HepG2 (cell line): ENCODE measurements around the gene CPLX1. TPM values are rescaled to one million over a fixed set of nuclear protein-coding genes. Genes with fewer than 3 reads are reported as not detected.

Experiments used
- ASH2L ChIP-seq: fragments of 300-600, 200-600 bp; sonication (generic); IDR thresholded peaks from 2 replicates; pipeline ENCODE4 v1.7.0; 2017; ENCODE audit warnings: low read depth, mild to moderate bottlenecking, moderate library complexity, mixed read lengths, low read length; ENCODE audit not compliant: insufficient read length
- BCL6 ChIP-seq: IDR thresholded peaks from 2 replicates; pipeline ENCODE4 v1.6.1; 2016; ENCODE audit warnings: missing genetic modification reagents, missing compliant biosample characterization
- ELF1 ChIP-seq: sonication (generic); formaldehyde crosslinking; IDR thresholded peaks from 2 replicates; pipeline ENCODE4 v1.4.0; 2020; ENCODE audit warnings: missing genetic modification reagents
- ERF ChIP-seq: IDR thresholded peaks from 2 replicates; pipeline ENCODE4 v1.6.1; 2018; ENCODE audit warnings: missing biosample characterization, missing genetic modification reagents
- ETV5 ChIP-seq: IDR thresholded peaks from 2 replicates; pipeline ENCODE4 v1.6.1; 2018; ENCODE audit warnings: missing biosample characterization, missing genetic modification reagents, inconsistent platforms, borderline replicate concordance
- HHEX ChIP-seq: IDR thresholded peaks from 2 replicates; pipeline ENCODE4 v1.6.1; 2016; ENCODE audit warnings: control low read depth
- ISL2 ChIP-seq: sonication (generic); formaldehyde crosslinking; IDR thresholded peaks from 2 replicates; pipeline ENCODE4 v1.5.0; 2020; ENCODE audit warnings: missing genetic modification reagents
- KDM5A ChIP-seq: fragments of 200-600 bp; sonication (generic); IDR thresholded peaks from 2 replicates; pipeline ENCODE4 v1.7.0; 2018; ENCODE audit warnings: antibody characterized with exemption, mild to moderate bottlenecking, low read length, borderline replicate concordance
- MED8 ChIP-seq: sonication (generic); formaldehyde crosslinking; IDR thresholded peaks from 2 replicates; pipeline ENCODE4 v1.8.1; 2023; ENCODE audit warnings: mild to moderate bottlenecking, missing genetic modification reagents; ENCODE audit not compliant: insufficient replicate concordance
- MIXL1 ChIP-seq: IDR thresholded peaks from 2 replicates; pipeline ENCODE4 v1.6.1; 2016
- SAP130 ChIP-seq: IDR thresholded peaks from 2 replicates; pipeline ENCODE4 v1.6.1; 2016; ENCODE audit warnings: low read depth
- SIX4 ChIP-seq: sonication (generic); formaldehyde crosslinking; IDR thresholded peaks from 2 replicates; pipeline ENCODE4 v1.4.0; 2020; ENCODE audit warnings: missing genetic modification reagents
- TBP ChIP-seq: sonication (generic); formaldehyde crosslinking; IDR thresholded peaks from 2 replicates; pipeline ENCODE4 v1.5.0; 2020; ENCODE audit warnings: missing genetic modification reagents
- THAP11 ChIP-seq: IDR thresholded peaks from 2 replicates; pipeline ENCODE4 v1.6.1; 2016; ENCODE audit warnings: missing biosample characterization, missing genetic modification reagents
- TOPORS ChIP-seq: sonication (generic); formaldehyde crosslinking; IDR thresholded peaks from 2 replicates; pipeline ENCODE4 v1.8.0; 2023; ENCODE audit warnings: mild to moderate bottlenecking, missing genetic modification reagents
- ZFP36L2 ChIP-seq: sonication (generic); formaldehyde crosslinking; IDR thresholded peaks from 2 replicates; pipeline ENCODE4 v1.4.0; 2020; ENCODE audit warnings: missing genetic modification reagents
- ZMYM4 ChIP-seq: sonication (generic); formaldehyde crosslinking; IDR thresholded peaks from 2 replicates; pipeline ENCODE4 v1.8.1; 2023; ENCODE audit warnings: mild to moderate bottlenecking, missing genetic modification reagents
- ZNF160 ChIP-seq: sonication (generic); formaldehyde crosslinking; IDR thresholded peaks from 2 replicates; pipeline ENCODE4 v1.8.0; 2022; ENCODE audit warnings: mild to moderate bottlenecking, inconsistent platforms, missing genetic modification reagents
- ZNF232 ChIP-seq: sonication (generic); formaldehyde crosslinking; IDR thresholded peaks from 2 replicates; pipeline ENCODE4 v1.4.0; 2020; ENCODE audit warnings: missing genetic modification reagents, borderline replicate concordance
- ZNF3 ChIP-seq: IDR thresholded peaks from 2 replicates; pipeline ENCODE4 v1.7.0; 2017; ENCODE audit warnings: inconsistent platforms
- ZNF607 ChIP-seq: sonication (generic); formaldehyde crosslinking; IDR thresholded peaks from 2 replicates; pipeline ENCODE4 v1.5.1; 2020; ENCODE audit warnings: missing genetic modification reagents, mild to moderate bottlenecking, borderline replicate concordance
- polyA plus RNA-seq, 8 experiments: library from polyadenylated mRNA; depleted of rRNA in 3 of 8; stranded (reverse) in 7 of 8; unstranded in 1 of 8; fragments of >200 nt; fragmentation: Illumina TruSeq in 4 of 8; extraction: Trizol in 4 of 8; gene quantifications; 2 replicates each; pipeline versions ENCODE4 v1.2.1 to v1.2.3, GENCODE V29; 2011 to 2016; ENCODE audit warnings: low read depth in 4 of 8, missing spikeins in 1 of 8, mixed read lengths in 1 of 8; ENCODE audit not compliant: insufficient read depth in 1 of 8
- total RNA-seq, 5 experiments: library from RNA; depleted of rRNA; stranded (reverse); fragments of >200 nt; fragmentation: Illumina TruSeq; extraction: Trizol; gene quantifications; 2 replicates each; pipeline ENCODE4 v1.2.3, GENCODE V29; 2016; ENCODE audit warnings: low read depth in 1 of 5
- TF ChIP-seq, protein P1 (sequence below): sonication (generic); formaldehyde crosslinking; IDR thresholded peaks from 2 replicates; pipeline ENCODE4 v1.4.0; 2020; ENCODE audit warnings: mild to moderate bottlenecking, missing genetic modification reagents, borderline replicate concordance
- TF ChIP-seq, protein P2 (sequence below), 2 experiments: fragments of 450-650 bp in 1 of 2; sonication (generic) in 1 of 2; formaldehyde crosslinking; IDR thresholded peaks; 2 replicates each; pipeline versions ENCODE4 v1.5.0 to v1.8.0; 2020 to 2022; ENCODE audit warnings: mild to moderate bottlenecking in 1 of 2, missing genetic modification reagents in 1 of 2

Gene CPLX1
- total and polyA plus RNA-seq, 2 of the 13 experiments (the other 11 are each of a cell fraction or from before 2014, with no cell fraction given), result 0.18 TPM

DNA sequence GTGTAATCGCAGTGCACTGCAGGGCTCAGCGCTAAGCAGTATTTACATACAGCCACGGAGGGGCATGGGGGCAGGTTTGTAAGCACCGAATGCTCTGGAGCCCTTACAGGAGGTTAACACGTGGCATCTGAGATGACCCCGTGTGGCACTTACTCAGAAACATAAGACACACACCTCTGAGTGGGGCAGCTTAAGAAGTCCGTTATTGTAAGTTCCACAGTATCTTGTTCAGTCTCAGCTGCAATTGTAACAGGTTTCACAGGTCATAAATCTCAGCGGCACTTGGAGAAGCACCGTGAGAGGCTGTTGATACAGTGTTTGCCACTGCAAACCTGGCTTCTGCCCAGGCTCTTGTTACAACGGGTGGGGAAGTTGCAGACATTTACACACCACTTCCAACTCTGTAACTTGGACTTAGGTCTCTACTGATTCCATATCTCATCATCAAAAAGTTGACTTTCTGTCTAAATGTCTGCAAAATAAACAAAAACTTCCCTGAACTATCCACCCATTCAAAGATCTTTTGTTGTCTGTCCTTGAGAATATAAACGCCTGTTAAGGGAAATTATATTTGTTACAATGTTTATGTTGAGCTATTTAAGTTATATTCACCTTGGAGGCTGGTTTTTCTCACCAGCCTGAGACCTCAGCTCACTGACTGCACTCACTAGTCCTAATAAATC is 10.3 kb downstream of the CPLX1 start (continued):
- peak; percentile 29; the same call in 1 of the 2 replicates for TF ChIP-seq ETV5 (CRISPR knock-in tag)
- TF ChIP-seq MED8 (CRISPR knock-in tag), result no peak
- TF ChIP-seq ZFP36L2 (CRISPR knock-in tag), result no peak
- TF ChIP-seq ZNF232 (CRISPR knock-in tag), result peak; percentile 57; the same call in 1 of the 2 replicates
- peak; percentile 74 for TF ChIP-seq ERF (CRISPR knock-in tag)
- peak; percentile 82 for TF ChIP-seq SAP130 (CRISPR knock-in tag)
- TF ChIP-seq MIXL1, result peak; percentile 20; the same call in 1 of the 2 replicates
- TF ChIP-seq ZMYM4 (CRISPR knock-in tag), result 0 out of 2 replicates have a peak, but pooled peaks have one; percentile 27
- TF ChIP-seq TOPORS (CRISPR knock-in tag), result no peak
- TF ChIP-seq, protein P1, sequence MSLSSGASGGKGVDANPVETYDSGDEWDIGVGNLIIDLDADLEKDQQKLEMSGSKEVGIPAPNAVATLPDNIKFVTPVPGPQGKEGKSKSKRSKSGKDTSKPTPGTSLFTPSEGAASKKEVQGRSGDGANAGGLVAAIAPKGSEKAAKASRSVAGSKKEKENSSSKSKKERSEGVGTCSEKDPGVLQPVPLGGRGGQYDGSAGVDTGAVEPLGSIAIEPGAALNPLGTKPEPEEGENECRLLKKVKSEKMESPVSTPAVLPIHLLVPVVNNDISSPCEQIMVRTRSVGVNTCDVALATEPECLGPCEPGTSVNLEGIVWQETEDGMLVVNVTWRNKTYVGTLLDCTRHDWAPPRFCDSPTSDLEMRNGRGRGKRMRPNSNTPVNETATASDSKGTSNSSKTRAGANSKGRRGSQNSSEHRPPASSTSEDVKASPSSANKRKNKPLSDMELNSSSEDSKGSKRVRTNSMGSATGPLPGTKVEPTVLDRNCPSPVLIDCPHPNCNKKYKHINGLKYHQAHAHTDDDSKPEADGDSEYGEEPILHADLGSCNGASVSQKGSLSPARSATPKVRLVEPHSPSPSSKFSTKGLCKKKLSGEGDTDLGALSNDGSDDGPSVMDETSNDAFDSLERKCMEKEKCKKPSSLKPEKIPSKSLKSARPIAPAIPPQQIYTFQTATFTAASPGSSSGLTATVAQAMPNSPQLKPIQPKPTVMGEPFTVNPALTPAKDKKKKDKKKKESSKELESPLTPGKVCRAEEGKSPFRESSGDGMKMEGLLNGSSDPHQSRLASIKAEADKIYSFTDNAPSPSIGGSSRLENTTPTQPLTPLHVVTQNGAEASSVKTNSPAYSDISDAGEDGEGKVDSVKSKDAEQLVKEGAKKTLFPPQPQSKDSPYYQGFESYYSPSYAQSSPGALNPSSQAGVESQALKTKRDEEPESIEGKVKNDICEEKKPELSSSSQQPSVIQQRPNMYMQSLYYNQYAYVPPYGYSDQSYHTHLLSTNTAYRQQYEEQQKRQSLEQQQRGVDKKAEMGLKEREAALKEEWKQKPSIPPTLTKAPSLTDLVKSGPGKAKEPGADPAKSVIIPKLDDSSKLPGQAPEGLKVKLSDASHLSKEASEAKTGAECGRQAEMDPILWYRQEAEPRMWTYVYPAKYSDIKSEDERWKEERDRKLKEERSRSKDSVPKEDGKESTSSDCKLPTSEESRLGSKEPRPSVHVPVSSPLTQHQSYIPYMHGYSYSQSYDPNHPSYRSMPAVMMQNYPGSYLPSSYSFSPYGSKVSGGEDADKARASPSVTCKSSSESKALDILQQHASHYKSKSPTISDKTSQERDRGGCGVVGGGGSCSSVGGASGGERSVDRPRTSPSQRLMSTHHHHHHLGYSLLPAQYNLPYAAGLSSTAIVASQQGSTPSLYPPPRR (CRISPR knock-in tag), result peak; percentile 95
- TF ChIP-seq KDM5A, result no peak
- TF ChIP-seq ASH2L, result peak; percentile 72
- TF ChIP-seq TBP (CRISPR knock-in tag), result no peak
- 0 out of 2 replicates have a peak, but pooled peaks have one; percentile 31 for TF ChIP-seq ZNF160 (CRISPR knock-in tag)
- 0 out of 2 replicates have a peak, but pooled peaks have one; percentile 31 for TF ChIP-seq ZNF607 (CRISPR knock-in tag)
- TF ChIP-seq, protein P2, sequence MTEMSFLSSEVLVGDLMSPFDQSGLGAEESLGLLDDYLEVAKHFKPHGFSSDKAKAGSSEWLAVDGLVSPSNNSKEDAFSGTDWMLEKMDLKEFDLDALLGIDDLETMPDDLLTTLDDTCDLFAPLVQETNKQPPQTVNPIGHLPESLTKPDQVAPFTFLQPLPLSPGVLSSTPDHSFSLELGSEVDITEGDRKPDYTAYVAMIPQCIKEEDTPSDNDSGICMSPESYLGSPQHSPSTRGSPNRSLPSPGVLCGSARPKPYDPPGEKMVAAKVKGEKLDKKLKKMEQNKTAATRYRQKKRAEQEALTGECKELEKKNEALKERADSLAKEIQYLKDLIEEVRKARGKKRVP (CRISPR knock-in tag; IDR thresholded peaks at IDR 0.05), result 0 out of 4 replicates have a peak, but pooled peaks of 1 of the 2 experiments have one; percentile 27
- TF ChIP-seq THAP11 (CRISPR knock-in tag), result peak; percentile 43; the same call in 1 of the 2 replicates
- TF ChIP-seq ELF1 (CRISPR knock-in tag), result 0 out of 2 replicates have a peak, but pooled peaks have one; percentile 31
- peak; percentile 77 for TF ChIP-seq ISL2 (CRISPR knock-in tag)
- peak; percentile 80 for TF ChIP-seq BCL6 (CRISPR knock-in tag)
- TF ChIP-seq HHEX (CRISPR knock-in tag), result peak; percentile 62; the same call in 1 of the 2 replicates
- TF ChIP-seq SIX4 (CRISPR knock-in tag), result peak; percentile 57; the same call in 1 of the 2 replicates
- peak; percentile 56; the same call in 1 of the 2 replicates for TF ChIP-seq ZNF3
